ENCODE results near the gene C16orf96.

Gene C16orf96

DNA sequence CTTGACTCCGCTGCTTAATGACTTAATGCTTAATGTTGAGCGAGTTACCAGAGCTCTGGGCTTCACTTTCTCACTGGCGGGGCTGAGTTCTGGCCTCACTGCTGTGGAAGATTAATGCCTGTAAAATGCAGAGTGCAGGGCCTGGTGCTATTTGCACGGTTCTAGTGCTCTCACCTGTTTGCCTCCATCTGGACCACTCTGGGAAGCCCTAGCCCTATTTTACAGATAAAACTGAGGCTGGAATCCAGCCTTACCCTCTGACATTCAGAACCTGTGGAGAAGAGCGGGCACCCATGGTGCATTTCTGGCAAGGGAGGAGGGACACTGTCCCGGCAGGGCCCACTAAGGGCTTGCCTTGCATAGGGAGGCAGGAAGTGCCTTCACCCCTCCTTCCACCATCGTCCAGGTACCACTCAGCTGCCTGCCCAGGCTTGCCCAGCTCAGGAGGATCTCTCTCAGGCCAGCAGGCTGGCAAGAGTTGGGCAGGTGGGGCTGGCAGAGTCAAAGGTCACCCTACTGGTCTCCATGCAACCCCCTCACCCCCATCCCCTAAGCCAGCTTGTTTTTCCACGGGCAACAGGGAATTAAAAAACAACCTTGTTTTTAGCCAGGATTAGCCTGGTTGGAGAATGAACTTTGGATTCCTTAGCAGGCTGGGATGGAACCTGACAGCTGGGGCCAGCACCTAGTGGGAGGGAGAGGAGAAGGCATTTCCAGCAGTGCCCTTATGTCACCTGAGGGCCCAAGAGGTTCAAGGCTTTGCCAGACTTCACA is 62.7 kb downstream of the C16orf96 start:
- no peak for DNase-seq (ENCODE audit: low read depth)

DNA sequence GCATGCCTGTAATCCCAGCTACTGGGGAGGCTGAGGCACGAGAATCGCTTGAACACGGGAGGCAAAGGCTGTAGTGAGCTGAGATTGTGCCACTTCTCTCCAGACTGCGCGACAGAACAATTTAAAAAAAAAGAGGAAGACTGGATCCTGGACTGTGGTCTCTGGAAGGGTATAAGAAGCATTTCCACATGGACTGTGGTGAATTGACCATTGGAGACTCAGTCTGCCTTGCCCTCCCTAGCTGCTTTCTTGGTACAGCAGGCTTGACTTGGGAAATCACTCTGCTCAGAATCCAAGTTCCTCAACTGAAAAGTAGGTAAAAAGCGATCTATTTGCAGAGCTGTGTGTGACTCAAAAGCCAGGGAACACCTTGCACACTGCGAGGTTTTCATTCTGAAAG is 67.5 kb downstream of the C16orf96 start:
- DNase-seq (ENCODE audit: low read depth): no peak

DNA sequence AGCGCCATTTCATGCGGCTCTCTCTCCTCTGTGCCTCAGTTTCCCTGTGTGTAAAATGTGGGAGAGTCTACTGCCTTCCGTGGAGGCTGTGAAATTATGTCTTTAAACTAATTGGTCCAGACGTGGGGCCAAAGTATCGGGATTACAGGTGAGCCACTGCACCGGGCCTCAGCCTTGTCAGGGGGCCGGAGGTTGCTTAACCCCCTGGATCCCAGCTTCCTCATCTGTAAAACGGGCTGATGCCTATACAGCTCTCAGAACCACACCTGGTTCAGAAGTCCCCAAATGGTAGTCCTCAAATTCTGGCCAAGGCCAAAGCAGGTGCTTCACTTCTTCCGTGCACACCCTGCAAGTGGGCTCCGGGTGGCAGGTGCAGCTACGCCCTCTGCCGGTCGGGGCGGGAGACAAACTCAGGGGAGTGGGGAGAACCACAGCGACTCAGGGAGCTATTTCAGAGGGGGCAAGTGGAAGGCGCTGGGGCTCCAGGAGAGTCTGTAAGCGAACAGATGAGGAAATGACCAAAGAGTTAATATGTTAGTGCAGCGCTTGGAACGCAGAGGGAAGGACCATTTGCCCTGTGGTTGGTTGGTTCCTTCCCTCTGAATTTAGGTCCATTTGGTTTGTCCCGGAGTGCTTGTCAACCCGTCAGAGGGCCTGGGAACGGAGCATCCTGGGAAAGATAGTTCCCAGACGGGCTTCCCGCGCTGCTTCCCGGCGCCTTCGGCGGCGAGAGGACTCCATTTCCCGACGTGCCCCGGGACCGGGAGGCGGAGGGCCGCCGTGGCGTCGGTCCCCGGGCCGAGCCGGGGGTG is 68.1 kb downstream of the C16orf96 start, which contains the start of gene MGRN1:
TSS of gene MGRN1 (plus strand) at position 812 of the 812 bp plus-strand sequence. CDS start 135 bp downstream, outside the sequence.
- peak; percentile 99 for DNase-seq (ENCODE audit: low read depth)

DNA sequence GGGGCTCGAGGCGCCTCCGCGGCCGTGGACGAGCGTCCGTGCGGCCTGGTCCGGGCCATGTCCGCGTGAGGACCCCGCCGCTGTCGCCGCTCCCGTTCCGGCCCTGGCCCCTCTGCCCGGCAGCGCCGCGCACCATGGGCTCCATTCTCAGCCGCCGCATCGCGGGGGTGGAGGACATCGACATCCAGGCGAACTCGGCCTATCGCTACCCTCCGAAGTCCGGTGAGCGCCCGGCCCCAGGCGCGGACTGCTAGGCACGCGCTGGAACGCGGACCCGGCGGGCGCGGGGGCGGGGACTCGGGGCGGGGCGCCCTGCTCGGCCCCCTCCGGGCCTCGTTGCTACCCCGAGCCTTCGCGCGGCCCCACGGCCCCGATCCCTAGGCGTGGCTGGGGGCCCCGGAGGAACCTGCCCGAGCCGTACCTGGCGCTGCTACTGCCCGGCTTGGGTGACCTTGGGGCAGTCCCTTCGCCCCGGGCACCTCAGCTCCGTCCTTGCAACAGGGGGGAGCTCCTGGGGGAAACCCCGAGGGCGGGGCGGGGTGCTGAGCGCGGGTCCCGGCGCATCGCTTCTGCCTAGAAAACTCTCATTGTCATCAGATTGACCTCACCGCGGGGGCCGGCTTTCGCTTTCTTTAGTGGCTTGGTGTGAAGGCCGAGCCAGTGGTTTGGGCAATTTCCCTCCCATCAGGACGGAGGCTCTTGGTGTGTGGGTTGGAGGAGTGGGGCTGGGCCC is 68.9 kb downstream of the C16orf96 start:
- DNase-seq (ENCODE audit: low read depth): peak; percentile 83

DNA sequence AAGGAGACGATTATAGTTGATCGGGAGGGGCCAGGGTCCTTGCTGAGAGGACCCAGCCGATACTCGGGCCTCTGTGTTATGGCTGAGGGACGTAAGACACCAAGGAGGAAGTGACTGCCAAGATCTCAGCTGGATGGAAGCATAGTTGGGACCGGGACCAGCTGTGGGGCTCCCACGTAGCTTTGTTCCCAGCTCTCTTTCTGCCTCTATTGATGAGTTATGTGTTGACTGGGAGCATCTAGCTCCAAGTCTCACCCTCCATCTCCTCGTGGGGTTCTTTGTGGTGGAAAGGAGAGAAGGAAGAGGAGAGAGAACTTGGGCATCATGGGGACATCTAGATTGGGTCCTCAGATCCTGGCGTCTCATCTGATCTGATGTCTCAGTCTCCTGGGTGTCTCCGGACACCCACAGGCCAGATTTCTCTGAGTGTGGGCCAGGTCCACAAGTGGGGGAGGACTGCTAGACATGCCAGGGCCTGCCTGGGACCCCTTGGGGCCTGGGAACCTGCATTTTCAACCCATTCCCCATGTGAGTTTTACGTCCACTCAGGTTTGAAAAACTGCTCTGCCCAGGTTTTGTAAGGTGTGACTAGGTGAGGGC is 69.5 kb downstream of the C16orf96 start:
- no peak for DNase-seq (ENCODE audit: low read depth)

DNA sequence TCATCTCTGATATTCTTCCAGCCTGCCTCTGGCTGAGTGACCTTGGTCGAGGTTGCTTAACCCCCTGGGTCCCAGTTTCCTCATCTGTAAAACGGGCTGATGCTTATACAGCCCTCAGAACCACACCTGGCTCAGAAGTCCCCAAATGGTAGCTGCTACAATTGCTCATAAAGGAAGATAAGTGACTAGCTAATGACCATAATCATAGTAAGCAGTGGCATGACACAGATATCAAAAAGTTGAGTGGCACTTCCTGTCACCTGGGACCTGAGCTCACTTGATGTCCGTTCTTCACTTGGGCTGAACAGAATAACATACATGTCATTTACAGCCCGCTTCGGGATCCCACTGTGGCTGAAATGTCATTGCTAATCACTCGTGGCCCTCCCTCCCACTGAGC is 70.3 kb downstream of the C16orf96 start:
- no peak for DNase-seq (ENCODE audit: low read depth)

DNA sequence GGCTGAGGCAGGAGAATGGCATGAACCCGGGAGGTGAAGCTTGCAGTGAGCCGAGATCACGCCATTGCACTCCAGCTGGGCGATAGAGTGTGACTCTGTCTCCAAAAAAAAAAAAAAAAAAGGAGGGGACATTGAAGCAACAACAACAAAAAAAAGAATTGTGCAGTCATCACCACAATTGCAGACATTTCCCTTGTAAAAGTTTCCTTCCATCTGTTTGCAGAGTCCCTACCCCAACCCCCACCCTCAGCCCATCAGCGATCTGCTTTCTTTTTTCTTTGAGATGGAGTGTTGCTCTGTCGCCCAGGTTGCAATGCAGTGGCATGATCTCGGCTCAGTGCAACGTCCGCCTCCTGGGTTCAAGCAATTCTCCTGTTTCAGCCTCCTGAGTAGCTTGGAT is 72.1 kb downstream of the C16orf96 start:
- no peak for DNase-seq (ENCODE audit: low read depth)

DNA sequence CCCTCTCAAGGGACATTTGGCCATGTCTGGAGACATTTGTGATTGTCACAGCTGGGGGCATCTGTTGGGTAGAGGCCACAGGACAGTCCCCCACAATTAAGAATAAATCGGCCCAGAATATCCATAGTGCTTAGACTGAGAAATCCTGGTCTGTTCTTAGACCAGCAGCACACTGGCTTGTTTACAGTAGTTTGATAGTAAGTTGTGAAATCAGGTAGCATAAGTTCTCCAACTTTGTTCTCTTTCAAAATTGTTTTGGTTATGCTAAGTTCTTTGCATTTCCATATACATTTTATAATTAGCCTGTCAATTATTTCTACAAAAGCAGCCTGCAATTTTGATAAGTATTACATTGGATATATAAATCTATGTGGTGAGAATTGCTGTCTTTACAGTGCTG is 75.3 kb downstream of the C16orf96 start:
- peak; percentile 42 for DNase-seq (ENCODE audit: low read depth)

DNA sequence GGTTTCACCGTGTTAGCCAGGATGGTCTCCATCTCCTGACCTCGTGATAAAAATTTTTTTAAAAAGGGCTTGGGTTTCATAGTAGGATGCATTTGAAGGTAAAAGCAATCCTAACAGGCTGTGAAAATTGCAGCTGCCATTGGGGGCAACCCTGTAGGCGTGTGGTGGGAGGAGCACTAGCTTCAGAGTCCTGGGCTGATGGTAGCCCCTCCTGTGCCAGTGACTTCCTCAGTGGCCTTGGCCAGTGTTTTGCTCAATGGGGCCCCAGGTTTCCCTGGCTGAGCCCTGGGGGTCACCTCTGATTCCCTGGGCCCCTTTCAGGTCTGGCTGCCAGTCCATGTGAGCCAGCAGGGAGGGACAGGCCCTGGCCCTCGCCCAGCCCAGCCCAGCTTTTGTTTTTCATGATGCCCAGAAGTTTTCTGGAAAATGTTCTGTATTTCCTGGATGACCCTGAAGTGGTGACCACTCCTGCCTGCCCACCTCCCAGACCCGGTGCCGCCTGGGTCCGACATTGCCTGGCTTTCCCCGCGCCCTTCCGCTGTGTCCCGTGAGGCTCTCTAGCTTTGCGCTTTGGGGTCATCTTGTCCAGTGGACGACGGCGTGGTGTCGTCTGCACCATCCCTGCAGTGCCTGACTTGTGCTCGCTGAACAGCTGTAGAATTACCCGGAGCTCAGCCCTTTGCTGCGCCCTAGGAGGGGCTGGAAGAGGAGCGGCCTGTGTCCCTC is 77.9 kb downstream of the C16orf96 start:
- no peak for DNase-seq (ENCODE audit: low read depth)

DNA sequence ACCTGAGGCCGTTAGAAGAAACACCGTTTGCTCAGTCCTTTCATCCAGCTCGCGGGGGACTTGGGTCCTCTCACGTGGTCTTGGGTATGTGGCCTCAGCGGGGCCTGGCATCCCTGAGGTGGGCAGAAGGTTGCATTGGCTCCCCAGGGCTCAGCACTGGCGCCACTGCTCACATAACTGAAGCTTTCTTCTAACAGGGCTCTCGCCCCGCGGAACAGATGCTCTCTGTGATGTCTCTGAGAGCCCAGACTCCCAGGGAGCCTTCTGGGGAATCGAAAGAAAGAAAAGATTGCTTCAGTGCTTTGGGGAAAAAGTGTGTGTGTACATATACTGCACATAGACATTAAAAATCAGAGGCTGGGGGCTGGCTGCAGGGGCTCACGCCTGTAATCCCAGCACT is 78.6 kb downstream of the C16orf96 start:
- DNase-seq (ENCODE audit: low read depth): no peak

DNA sequence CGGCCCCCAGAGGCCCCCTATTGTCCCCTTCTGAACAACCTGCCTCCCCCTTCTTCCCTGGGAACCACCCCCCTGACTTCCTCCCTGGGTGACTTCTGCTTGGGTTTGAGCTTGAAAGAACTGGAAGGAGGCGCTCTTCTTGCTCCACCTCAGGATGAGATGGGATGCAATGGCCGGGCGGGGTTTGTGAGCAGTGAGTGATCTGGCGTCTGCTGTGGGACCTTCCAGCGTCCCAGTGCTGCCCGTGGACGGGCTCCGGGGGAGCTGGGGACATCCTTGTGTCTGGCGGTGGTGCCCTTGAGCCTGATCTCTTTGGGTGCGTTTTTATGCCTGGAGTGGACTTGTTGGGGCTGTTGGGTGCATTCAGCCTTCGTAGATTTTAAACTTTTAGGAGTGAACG is 80.1 kb downstream of the C16orf96 start:
- DNase-seq (ENCODE audit: low read depth): no peak

DNA sequence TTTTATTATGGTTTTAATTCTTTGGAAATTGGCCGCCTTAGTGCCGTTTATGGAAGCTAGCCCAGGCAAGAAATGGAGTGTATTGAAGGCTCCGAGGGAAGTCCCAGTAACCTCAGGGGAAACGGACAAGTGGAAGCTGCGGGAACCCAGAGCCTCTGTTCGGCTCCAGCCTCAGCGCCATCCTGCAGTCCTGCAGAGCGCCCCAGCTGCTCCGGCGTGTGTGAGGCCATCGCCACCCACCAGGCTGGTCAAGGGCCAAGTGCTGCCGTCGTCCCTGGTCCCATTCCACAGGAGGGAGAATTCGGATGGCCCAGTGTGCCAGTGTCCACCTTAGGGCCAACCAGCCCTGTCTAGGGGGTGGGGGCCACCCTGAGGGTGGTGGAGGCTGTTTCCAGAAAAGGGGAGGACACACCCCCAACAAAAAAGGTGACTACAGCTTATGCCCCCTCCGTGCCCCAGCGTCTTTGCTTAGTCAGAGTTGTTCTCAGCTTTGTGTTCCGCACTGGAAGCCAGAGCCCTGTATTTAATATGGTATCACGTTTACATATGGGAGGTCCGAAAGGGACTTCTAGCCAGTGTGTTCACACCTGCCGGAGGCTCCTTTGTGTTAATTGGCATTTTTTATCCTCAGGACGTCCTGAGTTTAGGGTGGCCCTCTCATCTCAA is 81.5 kb downstream of the C16orf96 start:
- no peak for DNase-seq (ENCODE audit: low read depth)

DNA sequence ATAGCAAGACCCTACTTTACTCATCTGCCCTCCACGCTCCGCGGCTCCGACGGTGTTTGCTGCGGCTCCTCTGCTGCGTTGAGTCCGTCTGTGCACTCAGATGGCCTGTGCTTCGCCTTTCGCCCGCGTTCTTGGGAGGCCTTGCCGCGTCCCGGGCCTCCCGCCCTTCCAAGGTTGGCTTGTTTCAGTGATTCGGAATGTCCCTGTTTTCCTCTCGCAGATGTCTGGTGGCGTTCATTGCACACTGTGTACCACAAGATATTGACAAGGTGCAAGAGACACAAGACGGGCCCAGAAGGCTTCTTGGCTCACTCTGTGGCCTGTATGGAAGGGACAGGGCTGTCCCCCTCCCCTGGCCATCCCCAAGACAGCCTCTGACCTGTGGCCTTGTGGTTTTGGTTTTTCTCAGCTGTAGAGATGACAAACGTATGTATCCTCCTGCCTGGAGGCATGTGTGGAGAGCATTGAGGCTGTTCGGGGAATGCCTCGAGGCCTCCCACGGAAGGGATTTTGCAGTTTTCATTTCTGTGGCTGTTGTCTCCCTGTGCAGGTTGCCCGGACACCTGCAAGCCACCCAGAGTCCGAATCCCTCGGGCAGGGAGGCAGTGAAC is 83.9 kb downstream of the C16orf96 start:
- no peak for DNase-seq (ENCODE audit: low read depth)

DNA sequence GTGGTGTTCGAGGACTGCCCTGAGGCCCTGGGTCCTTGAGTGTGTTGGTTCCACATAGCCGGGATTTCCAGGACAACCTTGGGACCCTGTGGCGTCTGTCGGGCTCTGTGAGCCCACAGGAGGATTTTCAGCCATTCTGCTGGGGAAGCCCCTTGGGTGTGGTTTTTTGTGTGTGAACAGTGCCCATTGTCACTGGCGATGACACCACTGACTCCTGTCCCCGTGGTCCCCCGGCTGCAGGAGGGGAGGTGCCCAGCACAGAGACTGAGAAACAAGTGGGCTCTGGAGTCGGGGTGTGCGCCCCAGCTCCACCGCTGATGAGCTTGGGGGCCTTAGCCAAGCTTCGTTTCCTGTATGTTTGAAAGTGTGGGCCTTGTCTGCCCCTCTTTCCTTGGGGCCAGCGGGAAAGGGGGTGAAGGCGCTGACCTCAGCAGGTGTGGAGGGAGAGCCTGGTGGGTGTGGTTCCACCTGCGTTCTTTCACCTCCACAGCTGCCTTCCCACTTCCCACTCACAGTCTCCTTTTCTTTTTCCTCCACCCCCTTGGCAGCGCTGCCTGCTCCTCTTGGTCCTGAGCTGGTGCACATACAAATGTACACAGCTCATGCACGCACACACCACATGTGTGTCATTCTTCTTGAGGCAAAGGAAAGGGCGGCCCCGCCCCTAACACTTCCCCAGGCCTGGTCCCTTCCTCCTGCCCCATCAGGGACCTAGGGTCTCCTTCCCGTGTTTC is 84.6 kb downstream of the C16orf96 start:
- no peak for DNase-seq (ENCODE audit: low read depth)

DNA sequence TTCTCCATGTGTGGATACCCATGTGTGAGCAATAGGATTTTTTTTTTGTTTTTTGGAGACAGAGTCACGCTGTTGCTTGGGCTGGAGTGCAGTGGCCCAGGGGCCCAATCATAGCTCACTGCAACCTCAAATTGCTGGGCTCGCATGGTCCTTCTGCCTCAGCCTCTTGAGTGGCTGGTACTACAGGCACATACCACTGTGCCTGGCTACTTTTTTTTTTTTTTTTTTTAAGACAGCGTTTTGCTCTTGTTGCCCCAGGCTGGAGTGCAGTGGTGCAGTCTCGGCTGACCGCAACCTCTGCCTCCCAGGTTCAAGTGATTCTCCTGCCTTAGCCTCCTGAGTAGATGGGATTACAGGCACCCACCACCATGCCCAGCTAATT is 85.2 kb downstream of the C16orf96 start:
- DNase-seq (ENCODE audit: low read depth): no peak

DNA sequence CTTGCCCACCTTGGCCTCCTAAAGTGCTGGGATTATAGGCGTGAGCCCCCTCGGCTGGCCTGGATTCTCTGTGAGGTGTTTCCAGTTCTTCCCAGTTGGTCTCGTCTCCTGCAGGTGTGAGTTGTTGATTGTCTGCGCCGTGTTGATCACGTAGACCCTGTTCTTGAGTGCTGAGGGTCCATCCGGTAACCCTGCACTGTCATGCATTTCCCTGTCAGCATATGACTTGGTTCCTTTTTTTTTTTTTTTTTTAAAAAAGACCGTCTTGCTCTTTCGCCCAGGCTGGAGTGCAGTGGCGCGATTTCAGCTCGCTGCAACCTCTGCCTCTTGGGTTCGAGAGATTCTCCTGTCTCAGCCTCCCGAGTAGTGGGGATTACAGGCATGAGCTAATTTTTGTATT is 85.8 kb downstream of the C16orf96 start:
- DNase-seq (ENCODE audit: low read depth): no peak

DNA sequence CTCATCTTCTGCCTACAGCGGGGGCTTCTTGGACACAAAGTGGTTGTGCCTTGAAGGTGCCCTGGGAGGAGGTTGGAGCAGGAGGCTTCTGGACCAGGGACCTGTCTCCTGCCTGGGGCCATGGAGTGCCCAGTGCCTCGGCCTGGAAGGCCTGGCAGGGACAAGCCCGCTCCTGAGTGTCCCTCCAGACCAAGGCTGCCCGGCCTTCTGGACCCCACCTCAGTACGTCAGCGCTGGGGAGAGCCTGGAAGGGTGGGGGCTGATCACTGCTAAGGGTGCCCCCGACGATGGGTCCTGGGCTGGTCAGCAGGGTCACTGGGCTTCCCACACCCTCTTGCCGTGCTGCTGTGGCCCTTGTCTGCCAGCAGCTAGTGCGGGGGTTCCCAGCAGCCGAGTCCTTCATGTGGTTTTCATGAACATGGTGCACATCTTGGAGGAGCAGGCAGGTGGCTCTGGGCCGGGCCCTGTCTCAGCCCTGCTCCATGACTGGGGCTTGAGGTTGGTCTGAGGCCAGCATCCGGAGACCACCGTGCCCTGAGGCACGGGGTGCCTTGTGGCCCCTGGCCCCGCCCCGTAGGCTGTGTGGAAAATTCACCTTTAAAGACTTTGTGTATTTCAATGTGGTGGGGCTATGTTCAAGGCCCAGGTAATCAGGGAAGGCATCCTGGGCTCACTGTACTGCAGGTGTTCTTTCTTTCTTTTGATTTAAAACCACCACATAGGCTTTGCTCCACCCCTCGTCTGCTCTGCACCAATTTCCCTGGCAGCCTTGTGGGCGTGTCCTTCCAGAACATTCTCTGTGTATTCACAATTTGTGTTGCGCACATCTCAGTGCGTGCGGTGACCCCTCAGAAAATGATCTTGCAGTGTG is 90.9 kb downstream of the C16orf96 start:
- no peak for DNase-seq (ENCODE audit: low read depth)

DNA sequence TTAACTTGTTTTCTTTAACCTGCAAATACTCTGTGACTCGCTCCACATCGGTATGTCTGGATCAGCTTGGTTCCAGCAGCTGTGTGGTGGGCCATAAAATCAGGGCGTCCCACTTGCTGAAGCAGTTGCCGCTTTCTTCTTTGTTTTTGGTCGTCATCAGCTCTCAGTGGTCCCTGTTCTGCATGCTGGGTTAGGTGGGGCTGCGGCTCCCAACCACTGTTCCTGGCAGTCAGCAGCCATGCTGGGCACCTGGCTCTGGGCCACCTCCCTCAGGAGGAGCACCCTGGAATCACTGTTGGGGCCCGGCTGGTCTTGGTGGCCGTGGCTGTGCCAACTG is 91.5 kb downstream of the C16orf96 start:
- DNase-seq (ENCODE audit: low read depth): no peak

DNA sequence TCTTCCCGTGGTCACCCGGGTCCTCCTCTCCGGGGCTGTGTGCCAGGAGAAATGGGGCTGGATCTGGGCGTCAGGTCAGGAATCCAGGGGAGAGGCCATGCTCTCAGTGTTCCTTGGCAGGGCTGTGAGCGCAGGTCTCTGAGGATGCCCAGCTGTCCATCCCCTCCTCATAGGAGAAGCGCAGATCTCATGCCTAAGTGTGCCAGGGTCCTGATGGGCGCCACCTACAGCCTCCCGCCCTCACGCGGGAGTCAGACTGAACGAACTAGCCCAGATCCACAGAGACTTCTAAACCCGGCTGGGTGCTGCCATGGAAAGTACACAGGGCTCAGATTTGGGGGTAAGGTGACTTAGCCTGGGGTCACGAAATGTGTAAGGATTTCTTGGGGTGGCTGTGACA is 92.8 kb downstream of the C16orf96 start:
- DNase-seq (ENCODE audit: low read depth): no peak

All from iris pigment epithelial cell (primary cell).